ENCODE results near the gene UPK3A. TPM values are rescaled to one million over a fixed set of nuclear protein-coding genes. Genes with fewer than 3 reads are reported as not detected.
A peak's percentile ranks its signal among the peaks of the same experiment; 100 is the strongest.

Gene UPK3A
- total RNA-seq (2014; rRNA removed) = not detected in 2 replicates
- not detected for polyA plus RNA-seq (2012)

GRCh38 chr22:45284705-45285262, at the start of gene UPK3A:
Gene UPK3A, plus strand, starts transcription at chr22:45284949. Its CDS starts 65 bp downstream, at chr22:45285014.
- no peak for DNase-seq (ENCODE audit: low read depth)

- no peak for DNase-seq (ENCODE audit: low read depth)
These were observed 49.5 kb upstream of the UPK3A start for GRCh38 chr22:45235101-45235777.

GRCh38 chr22:45235851-45236342, 48.9 kb upstream of the UPK3A start:
- DNase-seq (ENCODE audit: low read depth) = no peak

GRCh38 chr22:45237065-45237990, 47.4 kb upstream of the UPK3A start:
- no peak for DNase-seq (ENCODE audit: low read depth)

GRCh38 chr22:45238076-45238956, 46.4 kb upstream of the UPK3A start:
- DNase-seq (ENCODE audit: low read depth) = no peak

GRCh38 chr22:45238957-45239680, 45.6 kb upstream of the UPK3A start:
- no peak for DNase-seq (ENCODE audit: low read depth)

- no peak for DNase-seq (ENCODE audit: low read depth)
These were observed 45.1 kb upstream of the UPK3A start for GRCh38 chr22:45239681-45240051.

- no peak for DNase-seq (ENCODE audit: low read depth)
These were observed 44.5 kb upstream of the UPK3A start for GRCh38 chr22:45240104-45240809.

- peak; percentile 55 for DNase-seq (ENCODE audit: low read depth)
These were observed 43.7 kb upstream of the UPK3A start, which contains the start of gene KIAA0930 for GRCh38 chr22:45240810-45241631. Gene KIAA0930, minus strand, starts transcription at chr22:45240894. Its CDS starts 191 bp downstream, at chr22:45240703.

- no peak for DNase-seq (ENCODE audit: low read depth)
These were observed 42.0 kb upstream of the UPK3A start for GRCh38 chr22:45242778-45243191.

GRCh38 chr22:45244916-45245315, 39.8 kb upstream of the UPK3A start:
- DNase-seq (ENCODE audit: low read depth) = no peak

- peak; percentile 76 for DNase-seq (ENCODE audit: low read depth)
These were observed 38.4 kb upstream of the UPK3A start for GRCh38 chr22:45246060-45246985.

GRCh38 chr22:45248832-45249561, 35.8 kb upstream of the UPK3A start:
- DNase-seq (ENCODE audit: low read depth) = no peak

- no peak for DNase-seq (ENCODE audit: low read depth)
These were observed 32.9 kb upstream of the UPK3A start for GRCh38 chr22:45251825-45252224.

GRCh38 chr22:45253039-45253641, 31.6 kb upstream of the UPK3A start:
- no peak for DNase-seq (ENCODE audit: low read depth)

GRCh38 chr22:45254388-45254787, 30.4 kb upstream of the UPK3A start:
- DNase-seq (ENCODE audit: low read depth) = no peak

All from LHCN-M2 (cell line).